GM12878 (cell line): ENCODE results near the gene SHISAL2B. TPM values are rescaled to one million over a fixed set of nuclear protein-coding genes. Genes with fewer than 3 reads are reported as not detected.

Source experiments
- ATAC-seq: fragments of 200-7000 bp; cut with Tn5 transposase; 3 replicates; pipeline ENCODE4 v1.9.1; 2020; ENCODE audit warnings: mild to moderate bottlenecking, moderate library complexity
- BruUV-seq: library from RNA; stranded (reverse); fragments of 400-500 nt; replicated peaks from 2 replicates; lab custom pipeline; 2021; lab: Mats Ljungman, UMichigan
- CTCF ChIA-PET: fragments of 300-600 bp; sonication (Branson Sonifier 250); formaldehyde crosslinking; extraction: SDS; loops from one replicate; lab custom pipeline; 2021; ENCODE audit warnings: inconsistent platforms; lab: Yijun Ruan, JAX
- POLR2A ChIA-PET: fragments of 350-600 bp; formaldehyde crosslinking; extraction: SDS; loops from one replicate; lab custom pipeline; 2021; ENCODE audit warnings: inconsistent platforms; lab: Charles Lee
- RAD21 ChIA-PET: fragments of 300-600 bp; sonication (Branson Sonifier 250); formaldehyde crosslinking; loops from one replicate; lab custom pipeline; 2023; ENCODE audit warnings: antibody characterized with exemption; ENCODE audit not compliant: unreplicated experiment; lab: Charles Lee
- SMC1A ChIA-PET: fragments of 300-600 bp; sonication (Branson Sonifier 250); formaldehyde crosslinking; loops from one replicate; lab custom pipeline; 2023; ENCODE audit not compliant: unreplicated experiment, uncharacterized antibody; lab: Charles Lee
- DNase-seq: peaks from one replicate; pipeline ENCODE4 v3.0.0-alpha.2; 2011; ENCODE audit warnings: low read depth, low spot score
- FAIRE-seq: peaks from 3 replicates; lab custom pipeline; 2011; peaks lifted over from hg19 to GRCh38; lab: Jason Lieb, UNC
- H2AFZ ChIP-seq: 2 replicates; pipeline ENCODE4 v1.6.0; 2011; ENCODE audit warnings: low read depth, low read length, control low read depth; ENCODE audit not compliant: control insufficient read depth
- H3K27ac ChIP-seq: 2 replicates; pipeline ENCODE4 v1.5.1; 2011; ENCODE audit warnings: control low read depth; ENCODE audit not compliant: control insufficient read depth, insufficient read depth
- H3K27me3 ChIP-seq, 2 experiments: replicated peaks in 1 of 2; 2 replicates each; pipeline versions ENCODE4 v1.6.0 to v1.6.1; 2011; ENCODE audit warnings: low read length in 1 of 2; ENCODE audit not compliant: control insufficient read depth in 2 of 2, insufficient read depth in 2 of 2
- H3K36me3 ChIP-seq, 2 experiments: 2 replicates each; pipeline ENCODE4 v1.5.1; 2011; ENCODE audit warnings: low read length in 1 of 2; ENCODE audit not compliant: control insufficient read depth in 2 of 2, insufficient read depth in 2 of 2
- H3K4me1 ChIP-seq: 2 replicates; pipeline ENCODE4 v1.6.1; 2011; ENCODE audit warnings: mild to moderate bottlenecking, low read length, moderate library complexity, mixed read lengths; ENCODE audit not compliant: control insufficient read depth, insufficient read depth
- H3K4me2 ChIP-seq: 2 replicates; pipeline ENCODE4 v1.6.0; 2011; ENCODE audit warnings: control low read depth; ENCODE audit not compliant: control insufficient read depth, insufficient read depth
- H3K4me3 ChIP-seq: fragments of 200-600 bp; sonication (generic); 2 replicates; pipeline ENCODE4 v1.5.1; 2016
- H3K79me2 ChIP-seq: 2 replicates; pipeline ENCODE4 v1.6.0; 2011; ENCODE audit warnings: low read length; ENCODE audit not compliant: control insufficient read depth, insufficient read depth
- H3K9ac ChIP-seq: 2 replicates; pipeline ENCODE4 v1.8.0; 2011; ENCODE audit warnings: low read length, control low read depth, mixed read lengths; ENCODE audit not compliant: control insufficient read depth, insufficient read depth
- H3K9me3 ChIP-seq: replicated peaks from 3 replicates; pipeline ENCODE4 v1.5.1; 2011; ENCODE audit warnings: mild to moderate bottlenecking, low read length; ENCODE audit not compliant: control insufficient read depth, insufficient read depth
- H4K20me1 ChIP-seq: 2 replicates; pipeline ENCODE4 v1.6.0; 2011; ENCODE audit not compliant: control insufficient read depth, insufficient read depth
- CREM ChIP-seq: IDR thresholded peaks from 2 replicates; pipeline ENCODE4 v1.6.1; 2014; ENCODE audit warnings: antibody characterized with exemption, low read depth
- ESRRA ChIP-seq: IDR thresholded peaks from 2 replicates; pipeline ENCODE4 v1.6.1; 2012; ENCODE audit warnings: mild to moderate bottlenecking, low read length, improper control_type of control experiment
- FOXK2 ChIP-seq: fragments of 450-650 bp; IDR thresholded peaks from 2 replicates; pipeline ENCODE4 v1.6.1; 2017; ENCODE audit warnings: mild to moderate bottlenecking, moderate library complexity
- FOXM1 ChIP-seq: IDR thresholded peaks from 2 replicates; pipeline ENCODE4 v1.6.1; 2012; ENCODE audit warnings: low read depth, mild to moderate bottlenecking, inconsistent platforms, low read length, moderate library complexity
- MYB ChIP-seq: fragments of 150-350 bp; IDR thresholded peaks from 2 replicates; pipeline ENCODE4 v1.6.1; 2014; ENCODE audit warnings: mild to moderate bottlenecking, low read depth, low read length, borderline replicate concordance
- POLR2AphosphoS2 ChIP-seq: IDR thresholded peaks from 2 replicates; pipeline ENCODE4 v1.6.1; 2011; ENCODE audit warnings: low read depth, mild to moderate bottlenecking, low read length, improper control_type of control experiment, moderate library complexity
- RB1 ChIP-seq: fragments of 450-650 bp; formaldehyde crosslinking; IDR thresholded peaks from 2 replicates; pipeline ENCODE4 v1.6.1; 2017; ENCODE audit warnings: mild to moderate bottlenecking, borderline replicate concordance
- RBBP5 ChIP-seq: fragments of 200-600 bp; sonication (generic); conservative IDR thresholded peaks from 2 replicates; pipeline ENCODE4 v1.6.1; 2016
- SIX5 ChIP-seq: IDR thresholded peaks from 2 replicates; pipeline ENCODE4 v1.6.1; 2011; ENCODE audit warnings: mild to moderate bottlenecking, low read depth, low read length, moderate library complexity; ENCODE audit not compliant: severe bottlenecking
- SMARCA5 ChIP-seq: fragments of 450-650 bp; IDR thresholded peaks from 2 replicates; pipeline ENCODE4 v1.6.1; 2017; ENCODE audit warnings: mild to moderate bottlenecking
- SUPT20H ChIP-seq: IDR thresholded peaks from 2 replicates; pipeline ENCODE4 v1.6.1; 2011; ENCODE audit warnings: low read depth, mild to moderate bottlenecking, low read length, moderate library complexity, borderline replicate concordance; ENCODE audit not compliant: control insufficient read depth
- YBX1 ChIP-seq: fragments of 450-650 bp; IDR thresholded peaks from 2 replicates; pipeline ENCODE4 v1.6.1; 2016; ENCODE audit warnings: antibody characterized with exemption
- WGBS: methylation state at CpG from one replicate; pipeline ENCODE4 v1.1.6; 2016; ENCODE audit warnings: low lambda C conversion rate; ENCODE audit not compliant: insufficient replicate concordance, insufficient coverage; ENCODE audit errors: missing lambda C conversion rate; 5-methylcytosine and 5-hydroxymethylcytosine counted together
- in situ Hi-C: fragments of 300-500 bp; cut with MboI; formaldehyde crosslinking; loops from 9 replicates; pipeline ENCODE4 v1.14.3; 2018; ENCODE audit warnings: mixed read lengths
- intact Hi-C: fragments of 100-400 bp; cut with micrococcal nuclease; formaldehyde crosslinking; loops from one replicate; pipeline ENCODE4 v1.14.2; 2022; ENCODE audit not compliant: unreplicated experiment
- polyA plus RNA-seq, 11 experiments: library from polyadenylated mRNA; depleted of rRNA in 4 of 11; unstranded in 6 of 11; stranded (reverse) in 5 of 11; fragments of >200 nt; fragmentation: Nextera tagmentation in 4 of 11; fragmentation: Illumina TruSeq in 1 of 11; extraction: Ambion mirVana in 4 of 11; extraction: Trizol in 1 of 11; gene quantifications; 1 replicate in 1 of 11; 2 replicates in 10 of 11; pipeline versions ENCODE4 v1.2.1 to v1.2.3, GENCODE V29; 2011 to 2016; ENCODE audit warnings: inconsistent platforms in 2 of 11, missing spikeins in 2 of 11, low read depth in 1 of 11
- total RNA-seq, 4 experiments: library from RNA; depleted of rRNA in 3 of 4; stranded (reverse); fragments of >200 nt in 3 of 4; fragmentation: Illumina TruSeq in 1 of 4; extraction: Trizol in 1 of 4; gene quantifications; 2 replicates each; pipeline versions ENCODE4 v1.2.1 to v1.2.3, GENCODE V29; 2013 to 2021
- TF ChIP-seq, protein P1 (sequence below): fragments of 450-650 bp; IDR thresholded peaks from 2 replicates; pipeline ENCODE4 v1.6.1; 2017; ENCODE audit warnings: mild to moderate bottlenecking
- TF ChIP-seq, protein P2 (sequence below): fragments of 450-650 bp; IDR thresholded peaks from 2 replicates; pipeline ENCODE4 v1.6.1; 2017; ENCODE audit warnings: antibody characterized with exemption, mild to moderate bottlenecking, moderate library complexity
- TF ChIP-seq, protein P3 (sequence below): fragments of 450-650 bp; IDR thresholded peaks from 2 replicates; pipeline ENCODE4 v1.6.1; 2017; ENCODE audit warnings: mild to moderate bottlenecking, moderate library complexity

SHISAL2B gene
- total and polyA plus RNA-seq, 10 of the 15 experiments (the other 5 are each of a cell fraction or from before 2014, with no cell fraction given), result not detected

- no peak for FAIRE-seq
- no peaks in the 10 kb centered on the region for H3K9me3 ChIP-seq
- no peak overlapping the region for H3K4me2 ChIP-seq
- no peak overlapping the region for H3K4me3 ChIP-seq
- RAD21 ChIA-PET, result no interaction called here
- H2AFZ ChIP-seq, result no peak overlapping the region
- intact Hi-C loops, result loop anchor here (10.0 kb wide), 1 partner anchor 60 kb away; no protein-coding TSS in a partner anchor
- TF ChIP-seq POLR2AphosphoS2 (no peak), SIX5 (no peak), RBBP5 (no peak), FOXK2 (no peak), FOXM1 (no peak), SUPT20H (no peak), ESRRA (no peak), RB1 (no peak), MYB (no peak), CREM (no peak), YBX1 (no peak), SMARCA5 (no peak)
- TF ChIP-seq, protein P1, sequence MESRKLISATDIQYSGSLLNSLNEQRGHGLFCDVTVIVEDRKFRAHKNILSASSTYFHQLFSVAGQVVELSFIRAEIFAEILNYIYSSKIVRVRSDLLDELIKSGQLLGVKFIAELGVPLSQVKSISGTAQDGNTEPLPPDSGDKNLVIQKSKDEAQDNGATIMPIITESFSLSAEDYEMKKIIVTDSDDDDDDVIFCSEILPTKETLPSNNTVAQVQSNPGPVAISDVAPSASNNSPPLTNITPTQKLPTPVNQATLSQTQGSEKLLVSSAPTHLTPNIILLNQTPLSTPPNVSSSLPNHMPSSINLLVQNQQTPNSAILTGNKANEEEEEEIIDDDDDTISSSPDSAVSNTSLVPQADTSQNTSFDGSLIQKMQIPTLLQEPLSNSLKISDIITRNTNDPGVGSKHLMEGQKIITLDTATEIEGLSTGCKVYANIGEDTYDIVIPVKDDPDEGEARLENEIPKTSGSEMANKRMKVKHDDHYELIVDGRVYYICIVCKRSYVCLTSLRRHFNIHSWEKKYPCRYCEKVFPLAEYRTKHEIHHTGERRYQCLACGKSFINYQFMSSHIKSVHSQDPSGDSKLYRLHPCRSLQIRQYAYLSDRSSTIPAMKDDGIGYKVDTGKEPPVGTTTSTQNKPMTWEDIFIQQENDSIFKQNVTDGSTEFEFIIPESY, result no peak
- TF ChIP-seq, protein P2, sequence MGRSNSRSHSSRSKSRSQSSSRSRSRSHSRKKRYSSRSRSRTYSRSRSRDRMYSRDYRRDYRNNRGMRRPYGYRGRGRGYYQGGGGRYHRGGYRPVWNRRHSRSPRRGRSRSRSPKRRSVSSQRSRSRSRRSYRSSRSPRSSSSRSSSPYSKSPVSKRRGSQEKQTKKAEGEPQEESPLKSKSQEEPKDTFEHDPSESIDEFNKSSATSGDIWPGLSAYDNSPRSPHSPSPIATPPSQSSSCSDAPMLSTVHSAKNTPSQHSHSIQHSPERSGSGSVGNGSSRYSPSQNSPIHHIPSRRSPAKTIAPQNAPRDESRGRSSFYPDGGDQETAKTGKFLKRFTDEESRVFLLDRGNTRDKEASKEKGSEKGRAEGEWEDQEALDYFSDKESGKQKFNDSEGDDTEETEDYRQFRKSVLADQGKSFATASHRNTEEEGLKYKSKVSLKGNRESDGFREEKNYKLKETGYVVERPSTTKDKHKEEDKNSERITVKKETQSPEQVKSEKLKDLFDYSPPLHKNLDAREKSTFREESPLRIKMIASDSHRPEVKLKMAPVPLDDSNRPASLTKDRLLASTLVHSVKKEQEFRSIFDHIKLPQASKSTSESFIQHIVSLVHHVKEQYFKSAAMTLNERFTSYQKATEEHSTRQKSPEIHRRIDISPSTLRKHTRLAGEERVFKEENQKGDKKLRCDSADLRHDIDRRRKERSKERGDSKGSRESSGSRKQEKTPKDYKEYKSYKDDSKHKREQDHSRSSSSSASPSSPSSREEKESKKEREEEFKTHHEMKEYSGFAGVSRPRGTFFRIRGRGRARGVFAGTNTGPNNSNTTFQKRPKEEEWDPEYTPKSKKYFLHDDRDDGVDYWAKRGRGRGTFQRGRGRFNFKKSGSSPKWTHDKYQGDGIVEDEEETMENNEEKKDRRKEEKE, result no peak
- TF ChIP-seq, protein P3, sequence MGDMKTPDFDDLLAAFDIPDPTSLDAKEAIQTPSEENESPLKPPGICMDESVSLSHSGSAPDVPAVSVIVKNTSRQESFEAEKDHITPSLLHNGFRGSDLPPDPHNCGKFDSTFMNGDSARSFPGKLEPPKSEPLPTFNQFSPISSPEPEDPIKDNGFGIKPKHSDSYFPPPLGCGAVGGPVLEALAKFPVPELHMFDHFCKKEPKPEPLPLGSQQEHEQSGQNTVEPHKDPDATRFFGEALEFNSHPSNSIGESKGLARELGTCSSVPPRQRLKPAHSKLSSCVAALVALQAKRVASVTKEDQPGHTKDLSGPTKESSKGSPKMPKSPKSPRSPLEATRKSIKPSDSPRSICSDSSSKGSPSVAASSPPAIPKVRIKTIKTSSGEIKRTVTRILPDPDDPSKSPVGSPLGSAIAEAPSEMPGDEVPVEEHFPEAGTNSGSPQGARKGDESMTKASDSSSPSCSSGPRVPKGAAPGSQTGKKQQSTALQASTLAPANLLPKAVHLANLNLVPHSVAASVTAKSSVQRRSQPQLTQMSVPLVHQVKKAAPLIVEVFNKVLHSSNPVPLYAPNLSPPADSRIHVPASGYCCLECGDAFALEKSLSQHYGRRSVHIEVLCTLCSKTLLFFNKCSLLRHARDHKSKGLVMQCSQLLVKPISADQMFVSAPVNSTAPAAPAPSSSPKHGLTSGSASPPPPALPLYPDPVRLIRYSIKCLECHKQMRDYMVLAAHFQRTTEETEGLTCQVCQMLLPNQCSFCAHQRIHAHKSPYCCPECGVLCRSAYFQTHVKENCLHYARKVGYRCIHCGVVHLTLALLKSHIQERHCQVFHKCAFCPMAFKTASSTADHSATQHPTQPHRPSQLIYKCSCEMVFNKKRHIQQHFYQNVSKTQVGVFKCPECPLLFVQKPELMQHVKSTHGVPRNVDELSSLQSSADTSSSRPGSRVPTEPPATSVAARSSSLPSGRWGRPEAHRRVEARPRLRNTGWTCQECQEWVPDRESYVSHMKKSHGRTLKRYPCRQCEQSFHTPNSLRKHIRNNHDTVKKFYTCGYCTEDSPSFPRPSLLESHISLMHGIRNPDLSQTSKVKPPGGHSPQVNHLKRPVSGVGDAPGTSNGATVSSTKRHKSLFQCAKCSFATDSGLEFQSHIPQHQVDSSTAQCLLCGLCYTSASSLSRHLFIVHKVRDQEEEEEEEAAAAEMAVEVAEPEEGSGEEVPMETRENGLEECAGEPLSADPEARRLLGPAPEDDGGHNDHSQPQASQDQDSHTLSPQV, result no peak
- SMC1A ChIA-PET, result no interaction called here
- POLR2A ChIA-PET, result no interaction called here
- H3K79me2 ChIP-seq, result no peaks in the 10 kb centered on the region
- no peak for ATAC-seq
- no peak overlapping the region for H3K27ac ChIP-seq
- H3K36me3 ChIP-seq, result no peaks in the 10 kb centered on the region
- DNase-seq, result no peak
- in situ Hi-C loops, result no loop called here
- CTCF ChIA-PET, result no interaction called here
- no TSS peak for BruUV-seq
- peaks cover 0 to 2% of the 10 kb centered on the region in 2 experiments; a peak in 2 of 4 replicates for H3K27me3 ChIP-seq
- no peaks in the 10 kb centered on the region for H3K4me1 ChIP-seq
- 29% methylated on average over 2 of the region's 2 CpGs for WGBS
- no peaks in the 10 kb centered on the region for H4K20me1 ChIP-seq
- no peak overlapping the region for H3K9ac ChIP-seq
Measured at GRCh38 chr5:64665243-64665642, 25.1 kb upstream of the SHISAL2B start.
